Prostate gland (tissue), 2 donors: ENCODE measurements around the gene DIS3. TPM values are rescaled to one million over a fixed set of nuclear protein-coding genes. Genes with fewer than 3 reads are reported as not detected.

Source experiments
- DNase-seq: peaks from one replicate; pipeline ENCODE4 v3.0.0-alpha.2; 2019; ENCODE audit warnings: low spot score
- H3K27ac ChIP-seq, 2 donors: fragments of 200-600 bp; sonication (generic); 2 replicates each; pipeline ENCODE4 v1.5.1; 2017 to 2019
- H3K27me3 ChIP-seq: fragments of 200-600 bp; sonication (generic); replicated peaks from 2 replicates; pipeline ENCODE4 v1.5.1; 2019; ENCODE audit not compliant: insufficient read depth
- H3K36me3 ChIP-seq, 2 donors: fragments of 200-600 bp; sonication (generic); 1 replicate in 1 of 2; 2 replicates in 1 of 2; pipeline versions ENCODE4 v1.5.1 to v1.8.1; 2017 to 2019
- H3K4me1 ChIP-seq: fragments of 200-600 bp; sonication (generic); replicated peaks from 2 replicates; pipeline ENCODE4 v1.5.1; 2019
- H3K4me3 ChIP-seq, 2 donors: fragments of 200-600 bp; sonication (generic); 2 replicates each; pipeline ENCODE4 v1.5.1; 2017 to 2019
- H3K9me3 ChIP-seq: fragments of 200-600 bp; sonication (generic); 2 replicates; pipeline ENCODE4 v1.5.1; 2017
- POLR2A ChIP-seq: fragments of 450-650 bp; IDR thresholded peaks from one replicate; pipeline ENCODE4 v1.6.1; 2016; ENCODE audit warnings: antibody characterized with exemption, mild to moderate bottlenecking
- POLR2AphosphoS5 ChIP-seq: sonication (generic); formaldehyde crosslinking; IDR thresholded peaks from one replicate; pipeline ENCODE4 v1.6.1; 2017; ENCODE audit warnings: antibody characterized with exemption
- WGBS: methylation state at CpG from one replicate; pipeline ENCODE4 v1.1.5; 2018; 5-methylcytosine and 5-hydroxymethylcytosine counted together
- intact Hi-C: fragments of 100-400 bp; cut with DNase I; formaldehyde crosslinking; loops from one replicate; pipeline ENCODE4 v1.14.2; 2022
- total RNA-seq, 2 donors: library from RNA; depleted of rRNA; stranded (reverse); fragments of >200 nt; gene quantifications; one replicate each; pipeline ENCODE4 v1.1.0, GENCODE V29; 2016
- TF ChIP-seq, protein P1 (sequence below), 4 experiments: fragments of 200-600 bp in 2 of 4; fragments of 450-650 bp in 2 of 4; sonication (generic) in 2 of 4; IDR thresholded peaks; 1 replicate in 3 of 4; 2 replicates in 1 of 4; pipeline ENCODE4 v1.5.1; 2016 to 2019; ENCODE audit warnings: antibody characterized with exemption in 4 of 4, mild to moderate bottlenecking in 2 of 4, moderate library complexity in 2 of 4

DIS3 gene
- total RNA-seq, 2 donors from 2014 or later = 21.1 to 29.5 TPM

DNA sequence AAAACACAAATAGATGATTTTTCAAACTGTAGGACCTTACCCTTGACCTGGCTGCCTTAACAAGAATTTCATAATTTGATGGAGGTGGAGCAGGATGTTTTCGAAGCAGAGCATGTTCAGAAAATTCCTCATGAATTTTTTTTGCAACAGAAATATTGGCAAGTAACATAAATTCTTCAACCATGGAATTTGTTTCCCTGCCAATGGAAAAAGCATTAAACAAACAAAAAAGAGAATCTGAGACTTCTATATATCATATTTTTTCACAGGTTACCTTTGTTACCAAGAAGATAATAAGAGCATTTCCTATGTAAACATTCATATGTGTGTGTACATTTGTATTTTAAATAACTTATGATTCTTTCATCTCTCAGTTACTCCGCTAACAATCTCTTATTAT lies 18.3 kb downstream of the DIS3 start:
- Histone ChIP-seq H3K27me3 (no peaks in the 10 kb centered on the region), H3K4me1 (no peaks in the 10 kb centered on the region), H3K9me3 (no peaks in the 10 kb centered on the region), H3K27ac (no peak overlapping the region), H3K36me3 (peaks cover 8 to 9% of the 10 kb centered on the region in 2 donors), H3K4me3 (no peak overlapping the region)
- WGBS = 74% methylated on average over 2 of the region's 2 CpGs
- TF ChIP-seq POLR2AphosphoS5 (no peak), POLR2A (no peak)
- TF ChIP-seq, protein P1, sequence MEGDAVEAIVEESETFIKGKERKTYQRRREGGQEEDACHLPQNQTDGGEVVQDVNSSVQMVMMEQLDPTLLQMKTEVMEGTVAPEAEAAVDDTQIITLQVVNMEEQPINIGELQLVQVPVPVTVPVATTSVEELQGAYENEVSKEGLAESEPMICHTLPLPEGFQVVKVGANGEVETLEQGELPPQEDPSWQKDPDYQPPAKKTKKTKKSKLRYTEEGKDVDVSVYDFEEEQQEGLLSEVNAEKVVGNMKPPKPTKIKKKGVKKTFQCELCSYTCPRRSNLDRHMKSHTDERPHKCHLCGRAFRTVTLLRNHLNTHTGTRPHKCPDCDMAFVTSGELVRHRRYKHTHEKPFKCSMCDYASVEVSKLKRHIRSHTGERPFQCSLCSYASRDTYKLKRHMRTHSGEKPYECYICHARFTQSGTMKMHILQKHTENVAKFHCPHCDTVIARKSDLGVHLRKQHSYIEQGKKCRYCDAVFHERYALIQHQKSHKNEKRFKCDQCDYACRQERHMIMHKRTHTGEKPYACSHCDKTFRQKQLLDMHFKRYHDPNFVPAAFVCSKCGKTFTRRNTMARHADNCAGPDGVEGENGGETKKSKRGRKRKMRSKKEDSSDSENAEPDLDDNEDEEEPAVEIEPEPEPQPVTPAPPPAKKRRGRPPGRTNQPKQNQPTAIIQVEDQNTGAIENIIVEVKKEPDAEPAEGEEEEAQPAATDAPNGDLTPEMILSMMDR (IDR thresholded peaks at IDR 0.05) = no peak
- intact Hi-C loops = no loop called here
- no peak for DNase-seq

DNA sequence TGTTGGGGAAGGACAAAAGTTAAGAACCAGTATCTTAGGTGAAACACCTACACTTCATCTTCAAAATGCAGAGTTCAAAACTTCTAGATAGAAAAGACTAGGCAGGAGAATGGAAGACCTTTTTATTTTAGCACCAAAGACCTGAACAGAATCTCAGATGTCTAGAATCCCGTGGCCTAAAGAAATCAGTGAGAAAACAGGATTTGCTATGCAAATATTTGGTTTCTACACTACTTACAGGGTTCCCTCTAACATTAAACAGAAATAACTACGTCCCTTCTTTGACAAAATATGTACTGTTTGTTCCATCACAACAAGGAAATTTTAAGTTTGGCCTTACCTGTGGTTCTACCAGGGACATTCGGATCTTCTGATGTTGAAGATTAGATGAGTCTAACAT lies 21.5 kb downstream of the DIS3 start:
- intact Hi-C loops = no loop called here
- Histone ChIP-seq H3K4me3 (no peak overlapping the region), H3K4me1 (no peaks in the 10 kb centered on the region), H3K9me3 (no peaks in the 10 kb centered on the region), H3K36me3 (peaks cover 8 to 9% of the 10 kb centered on the region in 2 donors), H3K27ac (no peak overlapping the region), H3K27me3 (no peaks in the 10 kb centered on the region)
- no peak for DNase-seq
- TF ChIP-seq POLR2AphosphoS5 (no peak), POLR2A (no peak)
- TF ChIP-seq, protein P1 (IDR thresholded peaks at IDR 0.05) = no peak
- WGBS = 63% methylated on average over 3 of the region's 3 CpGs

DNA sequence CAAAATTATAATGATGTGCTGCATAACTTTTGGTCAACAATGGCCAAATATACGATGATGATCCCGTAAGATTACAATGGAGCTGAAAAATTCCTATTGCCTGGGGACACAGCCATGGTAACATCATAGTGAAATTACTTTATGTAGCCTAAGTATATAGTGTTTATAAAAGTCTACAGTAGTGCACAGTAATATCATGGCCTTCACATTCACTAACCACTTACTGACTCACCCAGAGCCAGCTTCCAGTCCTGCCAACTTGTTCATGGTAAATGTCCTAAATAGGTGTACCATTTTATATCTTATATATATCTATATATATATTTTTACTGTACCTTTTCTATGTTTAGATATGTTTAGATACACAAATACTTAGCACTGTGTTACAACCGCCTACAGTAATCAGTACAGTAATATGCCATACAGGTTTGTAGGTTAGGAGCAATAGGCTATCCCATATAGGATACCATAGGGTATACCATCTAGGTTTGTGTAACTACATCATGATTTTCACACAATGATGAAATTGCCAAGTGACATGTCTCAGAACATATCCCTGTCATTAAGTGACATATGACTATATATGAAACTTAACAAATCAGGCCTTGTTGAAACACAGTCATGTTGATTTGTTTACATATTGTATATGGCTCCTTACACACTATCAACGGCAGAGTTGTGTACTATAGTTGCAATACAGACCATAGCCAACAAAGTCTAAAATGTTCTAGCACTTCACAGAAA lies 23.7 kb downstream of the DIS3 start:
- TF ChIP-seq POLR2A = no peak
- WGBS = 67% methylated on average over 4 of the region's 4 CpGs
- Histone ChIP-seq H3K27ac (no peak overlapping the region), H3K27me3 (no peaks in the 10 kb centered on the region), H3K4me1 (no peaks in the 10 kb centered on the region), H3K9me3 (no peaks in the 10 kb centered on the region), H3K4me3 (no peak overlapping the region), H3K36me3 (peaks cover 8 to 9% of the 10 kb centered on the region in 2 donors)
- intact Hi-C loops = no loop called here
- no peak for DNase-seq

DNA sequence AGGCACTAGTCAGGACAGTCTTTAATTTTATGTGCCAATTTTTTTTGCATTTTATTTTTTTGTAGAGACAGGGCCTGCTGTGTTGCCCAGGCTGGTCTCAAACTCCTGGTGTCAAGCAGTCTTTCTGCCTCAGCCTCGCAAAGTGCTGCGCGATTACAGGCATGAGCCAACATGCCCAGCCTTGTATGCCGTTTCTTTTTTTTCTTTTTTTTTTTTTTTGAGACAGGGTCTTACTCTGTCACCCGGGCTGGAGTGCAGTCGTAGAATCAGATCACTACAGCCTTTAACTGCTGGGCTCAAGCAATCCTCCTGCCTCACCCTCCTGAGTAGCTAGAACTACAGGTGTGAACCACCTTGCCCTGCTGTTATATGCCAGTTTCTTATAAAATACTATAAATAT lies 27.6 kb downstream of the DIS3 start:
- TF ChIP-seq, protein P1 (IDR thresholded peaks at IDR 0.05) = no peak
- TF ChIP-seq POLR2A = no peak
- TF ChIP-seq POLR2AphosphoS5 = no peak
- intact Hi-C loops = no loop called here
- Histone ChIP-seq H3K9me3 (no peaks in the 10 kb centered on the region), H3K4me1 (no peaks in the 10 kb centered on the region), H3K27ac (no peak overlapping the region), H3K4me3 (no peak overlapping the region), H3K27me3 (no peaks in the 10 kb centered on the region), H3K36me3 (no peaks in the 10 kb centered on the region)
- 62% methylated on average over 6 of the region's 6 CpGs for WGBS
- no peak for DNase-seq

DNA sequence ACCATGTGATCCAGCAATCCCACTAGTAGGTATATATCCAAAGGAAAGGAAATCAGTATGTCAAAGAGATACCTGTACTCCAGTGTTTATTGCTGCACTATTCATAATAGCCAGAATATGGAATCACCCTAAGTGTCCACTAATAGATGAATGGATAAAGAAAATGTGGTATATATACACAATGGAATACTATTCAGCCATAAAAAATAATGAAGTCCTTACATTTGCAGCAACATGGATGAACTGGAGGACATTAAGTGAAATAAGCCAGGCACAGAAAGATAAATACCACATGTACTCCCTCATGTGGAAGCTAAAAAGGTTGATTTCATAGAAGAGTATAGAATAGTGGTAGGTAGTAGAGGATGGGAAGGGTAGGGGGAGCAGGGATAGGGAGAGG lies 30.5 kb downstream of the DIS3 start:
- no peaks in the 10 kb centered on the region for H3K4me1 ChIP-seq
- no peak overlapping the region for H3K4me3 ChIP-seq
- no peaks in the 10 kb centered on the region for H3K36me3 ChIP-seq
- no peak overlapping the region for H3K27ac ChIP-seq
- intact Hi-C loops = no loop called here
- H3K27me3 ChIP-seq = no peaks in the 10 kb centered on the region
- TF ChIP-seq POLR2AphosphoS5 (no peak), POLR2A (no peak)
- TF ChIP-seq, protein P1 (IDR thresholded peaks at IDR 0.05) = no peak
- H3K9me3 ChIP-seq = no peaks in the 10 kb centered on the region
- DNase-seq = no peak
